GM18870 (cell line): Measurements from ENCODE around the gene ZBTB18.
"Not testable (repeated sequence)": the region's sequence is repeated elsewhere in the genome, so short reads cannot be mapped to it uniquely, and the experiment has no call there.

Experiments
- ATAC-seq: cut with Tn5 transposase; IDR thresholded peaks from one replicate; pipeline ENCODE4 v1.9.1; 2021; ENCODE audit warnings: moderate library complexity; ENCODE audit not compliant: unreplicated experiment

The ZBTB18 gene

DNA sequence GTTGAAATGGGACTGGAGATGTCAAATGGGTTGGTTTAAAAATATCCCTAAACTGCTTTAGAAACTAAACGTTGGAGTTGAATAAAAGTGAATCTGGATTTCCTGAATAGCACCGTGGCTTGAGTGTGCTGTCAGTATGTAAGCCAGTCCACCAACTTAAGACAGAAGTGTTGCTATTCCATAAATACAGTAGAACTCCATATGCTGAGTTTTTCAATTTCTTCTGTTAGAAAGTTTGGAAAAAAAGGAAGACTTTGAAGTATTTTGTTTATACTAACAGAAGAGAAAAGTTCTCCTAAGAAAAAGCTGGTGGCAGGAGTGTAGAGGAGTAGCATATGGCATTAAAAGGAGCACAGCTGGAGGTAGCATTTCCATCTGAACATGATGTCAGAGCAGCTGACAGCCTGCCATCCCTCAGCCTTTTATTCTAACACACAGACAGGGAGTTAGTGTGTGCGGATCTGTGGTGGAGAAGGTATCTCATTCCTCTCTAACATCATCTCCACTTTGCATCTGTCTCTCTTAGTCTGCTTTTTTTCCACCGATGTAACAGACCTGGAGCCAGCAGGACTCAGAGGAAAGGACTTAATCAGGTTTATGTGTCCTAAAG is at the start of gene ZBTB18:
ZBTB18 (plus strand) TSS at position 449 of the 610 bp plus-strand sequence; CDS start at position 598, 149 bp downstream.
- no peak for ATAC-seq

DNA sequence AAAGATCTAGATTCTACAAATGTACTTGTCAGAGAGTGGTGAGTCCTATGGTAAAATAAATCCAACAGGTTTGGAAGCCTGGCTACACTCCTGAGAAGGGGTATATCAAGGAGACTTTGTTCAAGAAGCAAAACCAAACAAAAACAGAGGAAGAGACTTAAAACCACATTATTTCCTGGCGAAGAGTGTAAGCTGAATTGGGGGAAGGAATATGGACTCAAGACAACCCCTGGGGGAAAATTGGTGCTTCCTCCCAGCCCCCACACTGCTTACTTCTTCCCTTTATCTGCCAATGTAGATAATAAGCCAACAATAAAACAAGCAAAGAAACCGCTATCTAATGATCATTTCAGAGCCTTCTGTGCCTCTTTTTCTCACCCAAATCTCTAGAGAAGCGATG is 48.4 kb upstream of the ZBTB18 start:
- no peak for ATAC-seq

DNA sequence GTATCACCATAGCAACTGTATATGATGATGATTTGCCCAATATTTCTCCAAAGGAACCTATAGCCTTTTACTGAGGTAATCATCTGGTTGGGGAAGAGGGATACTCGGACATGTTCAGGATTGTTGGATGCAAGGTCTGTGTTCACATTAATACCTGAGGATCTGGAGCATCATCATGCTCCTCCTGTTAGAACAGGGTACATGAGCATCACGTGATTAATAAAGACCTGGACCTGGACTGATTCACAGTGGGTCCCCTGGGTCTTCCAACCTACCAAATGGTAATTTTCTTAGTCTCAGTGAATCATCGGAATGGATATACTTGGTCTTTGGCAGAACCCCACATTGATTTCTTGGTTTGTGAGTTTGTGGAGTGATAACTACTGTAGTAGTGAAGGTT is 45.6 kb upstream of the ZBTB18 start:
- no peak for ATAC-seq

DNA sequence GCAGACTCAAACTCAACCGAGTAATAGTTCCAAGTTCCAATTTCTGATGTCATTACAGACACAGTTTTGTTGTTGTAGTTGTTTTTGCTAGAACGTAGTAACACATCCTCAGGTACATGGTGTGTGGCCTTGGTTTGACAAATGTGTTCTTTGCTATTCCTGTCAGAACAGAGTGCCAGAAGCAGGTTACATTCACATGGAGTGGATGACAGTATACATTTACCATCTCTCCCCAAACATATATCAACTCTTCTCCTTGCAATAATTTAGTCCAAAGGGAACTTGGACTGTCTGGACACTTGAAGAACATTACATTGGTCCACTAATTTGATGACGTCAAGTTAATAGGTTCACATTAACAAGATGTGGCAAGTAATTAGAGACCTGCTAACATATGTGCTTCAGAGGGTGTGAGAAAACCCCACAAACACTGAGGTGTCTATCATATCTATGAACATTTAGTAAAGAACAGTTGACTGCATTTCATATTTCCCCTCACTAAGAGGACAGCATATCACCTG is 44.6 kb upstream of the ZBTB18 start:
- no peak for ATAC-seq

DNA sequence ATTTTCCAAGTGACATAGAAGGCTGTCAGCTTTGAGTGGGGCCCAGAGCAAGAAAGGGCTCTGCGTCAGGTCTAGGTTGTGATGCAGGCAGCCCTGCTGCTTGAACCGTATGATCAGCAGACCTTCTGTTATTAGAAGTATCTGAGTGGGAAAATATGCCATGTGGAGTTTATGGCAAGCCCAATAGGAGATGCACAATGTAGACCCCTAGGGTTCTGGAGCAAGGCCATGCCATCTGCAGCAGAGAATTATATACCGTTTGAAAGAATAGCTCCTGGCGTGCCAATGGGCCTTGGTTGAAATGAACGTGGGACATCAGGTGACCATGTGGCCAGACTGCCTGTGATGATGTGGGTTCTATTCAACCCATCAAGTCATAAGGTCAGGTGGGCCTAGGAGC is 44.1 kb upstream of the ZBTB18 start:
- ATAC-seq, result no peak

DNA sequence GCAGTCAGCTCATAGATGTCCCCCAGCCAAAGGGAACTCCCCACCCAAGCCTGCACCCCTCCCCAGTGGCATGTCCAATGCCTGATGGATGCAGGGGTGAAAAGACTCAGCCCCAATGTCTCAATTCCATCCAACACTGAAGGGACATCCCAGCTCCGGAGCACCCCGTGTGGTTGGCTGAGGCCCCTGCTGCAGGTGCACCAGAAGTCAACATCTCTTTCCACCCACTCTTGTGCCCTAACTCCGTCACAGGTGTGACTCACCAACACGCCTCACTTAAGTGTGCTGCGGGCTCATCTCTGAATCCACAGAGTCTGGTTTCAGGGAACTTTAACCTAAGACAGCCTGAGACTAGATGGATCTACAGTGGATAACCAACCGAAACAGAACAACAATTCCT is 40.9 kb upstream of the ZBTB18 start:
- no peak for ATAC-seq

DNA sequence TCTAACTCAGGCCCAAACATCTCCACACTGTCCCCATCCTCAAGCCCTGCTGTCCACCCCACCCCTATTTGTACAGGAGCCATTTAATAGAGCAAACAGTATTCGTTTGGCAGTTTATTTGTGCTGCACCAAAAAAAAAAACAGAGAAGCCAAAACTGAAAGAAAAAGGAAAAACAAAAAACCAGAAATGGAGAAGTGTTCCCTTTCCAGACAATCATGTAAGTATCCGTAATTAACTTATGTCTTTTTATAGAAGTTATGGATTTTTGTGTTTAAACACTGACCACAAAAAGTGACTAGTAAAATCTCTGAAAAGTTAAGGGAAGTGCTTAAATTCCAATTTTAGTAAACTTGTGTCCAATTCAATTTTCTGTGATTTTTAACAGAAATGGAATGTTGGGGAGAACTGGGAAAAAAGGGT is 40.4 kb upstream of the ZBTB18 start:
- ATAC-seq, result no peak

DNA sequence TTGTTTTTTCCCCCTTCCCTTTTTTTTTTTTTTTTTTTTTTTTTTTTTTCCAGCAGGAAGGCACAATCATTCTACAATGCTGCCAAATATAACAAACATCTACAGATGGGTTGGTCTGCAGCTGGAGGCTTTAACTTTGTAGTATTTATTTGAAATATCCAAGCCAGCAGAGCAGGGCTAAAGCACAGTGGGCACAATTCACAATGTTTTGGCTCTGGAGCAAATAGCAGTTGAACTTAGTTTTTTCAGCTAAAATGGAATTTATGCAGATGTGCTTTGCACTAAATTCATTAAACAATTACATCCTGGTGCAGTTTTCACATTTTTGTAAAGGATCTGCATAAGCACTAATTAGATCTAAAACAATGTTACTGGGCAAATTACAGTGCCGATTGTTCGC is 39.8 kb upstream of the ZBTB18 start:
- no peak for ATAC-seq

DNA sequence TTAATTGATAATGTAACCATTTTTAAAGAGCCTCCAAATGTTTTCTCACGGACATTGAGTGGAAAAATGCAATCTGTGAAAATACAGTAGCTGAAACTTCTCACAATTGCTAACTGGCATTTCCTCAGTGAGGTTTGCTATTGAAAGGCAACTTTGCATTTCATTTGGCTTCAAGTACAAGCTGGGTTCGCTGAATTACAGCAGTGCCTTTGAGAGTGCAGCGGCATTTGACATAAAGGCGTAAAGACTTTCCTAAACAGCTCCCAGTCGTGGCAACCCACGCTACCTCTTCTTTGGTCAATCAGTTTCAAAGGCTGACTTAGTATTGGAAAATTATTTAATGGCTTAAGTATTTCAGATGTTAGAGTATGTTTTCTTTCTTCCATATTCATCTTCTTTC is 39.3 kb upstream of the ZBTB18 start:
- ATAC-seq, result no peak

DNA sequence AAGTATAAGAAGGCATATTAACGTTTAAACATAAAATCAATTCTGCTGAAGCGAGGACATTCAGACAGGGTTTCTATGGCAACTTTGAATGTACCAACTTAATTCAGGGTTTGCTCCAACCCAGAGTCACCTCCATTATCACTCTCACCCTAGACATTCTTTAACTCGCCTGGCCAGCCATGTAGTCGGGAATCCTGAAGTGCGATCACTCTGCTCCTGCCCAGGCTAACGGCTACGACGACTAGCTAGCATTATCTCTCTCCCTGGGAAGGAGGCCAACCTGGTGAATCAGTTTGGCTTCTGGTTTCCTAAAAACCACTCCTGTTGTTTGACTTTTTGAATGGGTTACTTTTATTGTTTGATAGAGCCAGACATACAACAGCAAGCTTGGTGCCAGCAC is 38.9 kb upstream of the ZBTB18 start:
- ATAC-seq, result no peak

DNA sequence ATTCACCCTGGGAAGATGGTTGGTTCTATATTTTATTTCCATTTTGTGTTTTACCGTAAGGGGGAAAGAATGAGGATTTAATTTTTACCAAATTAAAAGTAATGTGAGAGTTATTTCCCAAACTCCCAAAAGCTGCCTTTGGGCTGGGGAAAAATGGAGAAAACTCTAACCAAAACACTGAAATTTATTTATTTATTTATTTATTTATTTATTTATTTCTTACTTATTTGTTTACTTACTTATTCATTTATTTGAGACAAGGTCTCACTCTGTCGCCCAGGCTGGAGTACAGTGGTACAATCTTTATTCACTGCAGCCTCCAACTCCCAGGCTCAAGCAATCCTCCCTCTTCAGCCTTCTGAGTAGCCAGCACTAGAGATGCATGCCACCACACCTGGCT is 38.0 kb upstream of the ZBTB18 start:
- ATAC-seq, result no peak

DNA sequence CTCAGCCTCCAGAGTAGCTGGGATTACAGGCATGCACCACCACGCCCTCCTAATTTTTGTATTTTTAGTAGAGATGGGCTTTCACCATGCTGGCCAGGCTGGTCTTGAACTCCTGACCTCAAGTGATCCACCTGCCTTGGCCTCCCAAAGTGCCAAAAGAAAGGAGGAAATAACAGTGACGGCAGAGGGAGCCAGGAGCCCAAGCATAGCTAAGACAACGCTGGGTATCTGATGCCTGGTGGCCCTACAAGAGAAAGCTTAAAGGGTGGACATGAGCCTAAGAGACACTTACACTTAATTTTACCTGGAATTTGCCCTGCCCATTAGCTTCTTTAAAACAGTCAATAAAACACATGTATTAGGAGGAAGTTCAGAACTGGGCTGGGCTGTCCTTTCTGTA is 36.2 kb upstream of the ZBTB18 start:
- not testable (repeated sequence) for ATAC-seq

DNA sequence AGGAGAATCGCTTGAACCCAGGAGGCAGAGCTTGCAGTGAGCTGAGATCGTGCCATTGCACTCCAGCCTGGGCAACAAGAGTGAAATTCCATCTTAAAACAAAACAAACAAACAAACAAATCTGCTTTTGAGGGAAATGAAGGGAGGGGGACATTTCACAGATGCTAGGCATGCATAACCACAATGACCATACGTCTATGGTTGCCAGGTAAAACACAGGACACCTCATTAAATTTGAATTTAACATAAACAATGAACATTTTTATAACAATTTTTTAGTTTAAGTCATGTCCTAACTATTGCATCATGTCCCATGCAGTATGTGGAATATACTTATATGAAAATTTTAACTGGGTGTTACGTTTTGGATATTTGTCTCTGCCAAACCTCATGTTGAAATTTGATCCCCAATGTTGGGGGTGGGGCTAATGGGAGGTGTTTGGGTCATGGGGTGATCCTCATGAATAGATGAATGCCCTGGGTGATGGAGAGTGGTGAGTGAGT is 31.0 kb upstream of the ZBTB18 start:
- no peak for ATAC-seq

DNA sequence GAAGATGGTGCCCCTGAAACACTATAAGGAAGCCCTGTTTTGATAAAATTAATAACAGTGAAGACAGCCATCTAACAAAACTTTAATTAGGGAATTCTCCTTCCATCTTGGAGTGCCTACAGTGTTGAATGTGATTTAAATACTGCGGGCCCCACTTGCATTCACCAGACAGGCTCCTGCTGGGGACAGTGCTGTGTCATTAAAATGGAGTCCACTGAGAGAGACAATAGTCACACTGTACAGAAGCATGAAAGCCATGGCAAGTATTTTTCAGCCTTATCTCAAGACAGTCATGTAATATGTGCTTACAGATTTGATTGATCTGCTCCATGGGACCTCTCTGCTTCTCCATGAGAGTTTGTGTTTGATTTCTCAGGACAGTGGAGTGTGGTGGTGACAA is 29.7 kb upstream of the ZBTB18 start:
- ATAC-seq, result no peak

DNA sequence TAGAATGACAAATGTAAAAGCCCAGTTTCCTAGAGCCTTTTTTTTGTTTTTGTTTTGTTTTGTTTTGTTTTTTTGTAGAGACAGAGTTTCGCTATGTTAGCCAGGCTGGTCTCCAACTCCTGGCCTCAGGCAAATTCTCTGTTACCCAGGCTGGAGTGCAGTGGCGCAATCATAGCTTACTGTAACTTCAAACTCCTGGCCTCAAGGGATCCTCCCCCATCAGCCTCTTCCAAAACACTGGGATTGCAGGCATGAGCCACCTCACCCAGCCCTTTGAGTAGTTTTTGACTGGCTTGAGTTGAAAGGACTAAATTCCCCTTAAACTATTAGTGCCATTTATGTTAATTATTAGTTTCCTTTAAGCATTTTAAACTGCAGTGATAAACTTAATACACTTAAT is 28.8 kb upstream of the ZBTB18 start:
- ATAC-seq, result no peak

DNA sequence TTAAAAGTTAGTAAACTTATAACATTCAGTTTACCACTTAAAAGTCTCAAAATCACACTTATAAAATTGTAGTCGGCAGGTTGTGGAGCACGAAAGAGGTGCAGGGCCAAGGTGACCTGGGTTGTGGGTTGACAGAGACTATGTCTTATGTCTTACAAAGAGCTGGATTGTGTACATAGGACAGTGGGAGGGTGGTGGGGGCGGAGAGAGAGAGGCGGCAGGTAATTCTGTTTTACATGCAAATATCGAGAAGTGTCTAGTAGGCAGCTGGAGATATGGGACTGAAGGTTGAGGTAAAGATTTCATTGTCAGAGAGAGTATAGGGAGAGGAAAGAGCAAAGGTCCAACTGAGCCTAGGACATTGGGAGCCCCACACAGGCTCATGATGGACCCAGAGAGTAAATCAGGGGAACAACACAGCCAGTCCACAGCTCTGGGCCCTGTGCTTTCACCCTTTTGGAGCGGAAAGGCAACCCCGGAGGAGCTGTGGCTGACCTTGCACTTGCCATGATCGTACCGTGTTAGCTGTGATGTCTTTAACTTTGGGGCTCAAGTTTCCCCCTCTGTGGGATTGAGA is 28.1 kb upstream of the ZBTB18 start:
- ATAC-seq, result no peak

DNA sequence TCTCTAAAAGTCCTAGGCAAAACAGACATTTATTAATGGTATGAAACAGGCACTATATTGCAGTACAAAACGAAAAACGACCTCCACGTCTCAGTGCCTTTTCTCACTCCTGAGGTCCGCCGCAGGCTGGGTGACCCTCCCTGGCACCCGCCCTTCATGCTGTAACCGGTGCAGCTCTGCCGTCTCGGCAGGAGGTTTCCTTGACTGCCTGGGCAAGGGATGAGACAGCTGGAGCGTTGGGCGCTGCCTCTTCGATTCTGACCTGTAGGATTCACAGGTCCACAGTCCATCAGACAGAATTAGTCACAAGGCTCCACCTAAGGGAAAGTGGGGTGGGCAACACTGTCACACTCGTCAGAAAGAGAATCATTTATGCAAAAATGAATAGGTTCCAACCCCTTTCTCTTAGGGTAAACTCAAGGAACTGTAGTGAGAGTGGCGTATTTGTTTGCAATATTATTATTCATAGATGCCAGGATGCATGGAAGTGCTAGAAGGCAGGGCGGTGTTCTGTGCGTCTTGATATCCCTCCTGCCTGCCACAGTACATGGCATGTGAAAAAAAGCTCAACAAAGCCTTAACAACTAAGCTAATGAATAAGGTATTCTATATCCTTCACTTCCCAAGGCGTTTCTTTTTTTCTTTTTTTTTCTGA is 23.5 kb upstream of the ZBTB18 start:
- no peak for ATAC-seq

DNA sequence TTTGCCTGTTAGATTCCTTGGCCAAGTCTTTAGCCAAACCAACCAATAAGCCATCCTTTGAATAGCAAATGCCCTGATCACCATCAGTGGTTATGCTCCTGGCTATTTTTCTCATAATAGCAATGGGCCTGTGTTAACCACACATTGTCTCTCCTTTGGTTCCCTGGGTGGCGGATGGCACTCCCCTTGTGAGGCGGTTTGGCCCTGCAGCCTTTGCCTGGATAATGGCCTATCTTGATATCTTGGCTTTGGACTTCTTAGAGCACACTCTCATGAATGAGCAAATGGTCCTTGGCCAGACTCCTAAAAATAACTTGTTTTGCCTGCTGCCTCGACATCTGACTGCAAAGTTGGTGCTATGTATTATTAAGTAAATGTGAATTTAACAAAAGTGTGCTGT is 22.4 kb upstream of the ZBTB18 start:
- no peak for ATAC-seq

DNA sequence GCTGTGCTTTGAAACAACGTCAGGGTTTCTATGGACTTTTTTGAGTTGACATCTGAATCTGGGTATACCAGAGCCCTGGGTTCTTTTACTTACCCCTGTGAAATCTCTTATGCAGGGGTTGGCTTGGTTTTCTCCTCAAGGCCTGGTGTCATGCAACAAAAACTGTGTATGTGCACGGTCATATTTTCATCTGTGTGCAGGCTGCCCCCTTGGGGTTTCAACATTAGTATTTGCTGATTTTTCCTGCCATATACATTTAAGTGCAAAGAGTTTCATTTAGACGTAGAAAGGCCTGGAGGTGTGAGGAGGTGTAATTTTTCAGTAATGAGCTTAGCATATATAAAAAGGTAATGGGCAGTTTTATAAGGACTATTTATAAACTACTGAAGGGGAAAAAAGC is 22.0 kb upstream of the ZBTB18 start:
- no peak for ATAC-seq

DNA sequence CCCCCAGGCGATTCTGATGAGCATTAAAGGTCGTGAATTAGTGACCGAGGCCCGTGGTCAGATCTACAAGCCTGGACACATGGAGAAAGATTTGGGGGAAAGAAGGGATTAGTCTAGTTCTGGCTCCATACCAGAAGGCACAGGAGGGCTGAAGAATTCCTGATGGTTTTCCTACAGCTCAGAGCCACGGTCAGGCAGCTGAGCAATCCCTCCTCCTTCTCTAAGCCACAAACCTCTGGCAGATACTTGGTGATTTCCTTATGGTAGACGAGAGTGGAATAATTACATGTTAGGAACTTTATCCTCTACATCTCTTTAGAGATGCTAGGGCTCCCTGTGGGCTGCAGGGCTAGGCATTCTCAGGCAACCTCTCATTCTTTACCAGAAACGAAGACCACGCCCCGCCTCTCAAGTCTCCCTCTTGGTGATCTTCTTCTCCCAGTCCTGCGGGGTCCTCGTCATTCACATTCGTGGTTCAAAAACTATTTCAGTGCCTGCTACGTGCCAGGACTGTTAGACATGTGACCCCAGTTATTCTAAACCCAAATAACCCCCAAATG is 20.5 kb upstream of the ZBTB18 start:
- no peak for ATAC-seq

DNA sequence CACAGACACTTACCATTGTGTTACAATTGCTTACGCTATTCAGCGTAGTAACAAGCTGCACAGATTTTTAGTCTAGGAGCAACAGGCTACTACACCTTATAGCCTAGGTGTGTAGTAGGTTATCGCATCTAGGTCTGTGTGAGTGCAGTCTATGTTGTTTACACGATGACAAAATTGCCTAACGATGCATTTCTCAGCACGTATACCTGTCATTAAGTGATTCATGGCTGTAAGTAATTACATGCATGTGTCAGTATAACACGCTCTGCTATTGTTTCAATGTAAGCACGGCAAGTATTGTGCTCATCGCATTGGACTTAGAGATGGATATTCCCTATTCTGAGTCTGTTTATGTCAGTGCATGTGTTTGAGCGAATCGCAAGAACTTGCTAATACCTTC is 15.7 kb upstream of the ZBTB18 start:
- no peak for ATAC-seq

DNA sequence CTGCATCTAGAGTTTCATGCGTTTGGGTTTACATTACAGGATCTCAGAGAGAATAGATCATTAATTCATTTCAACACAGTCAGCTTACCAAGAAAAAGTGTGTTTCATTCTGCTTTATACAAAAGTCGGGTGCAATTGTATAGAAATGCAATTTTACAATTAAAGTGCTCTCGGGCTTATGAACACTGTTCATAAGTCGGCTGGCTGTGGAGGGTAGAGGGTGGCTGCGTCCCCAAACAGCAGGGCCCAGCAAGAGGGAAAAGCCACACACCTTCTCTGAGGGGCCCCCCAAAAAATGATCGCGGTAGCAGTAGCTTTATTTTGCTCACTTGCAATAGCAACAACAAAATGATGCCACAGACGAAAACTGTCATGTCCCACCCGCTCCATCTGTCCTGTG is 13.8 kb upstream of the ZBTB18 start:
- ATAC-seq, result no peak
